Subcutaneous adipose tissue (tissue), 4 donors: Measurements from ENCODE around the gene NT5M. TPM values are rescaled to one million over a fixed set of nuclear protein-coding genes. Genes with fewer than 3 reads are reported as not detected.

Source experiments
- total RNA-seq, 4 donors: library from RNA; depleted of rRNA; stranded (reverse); fragments of >200 nt; gene quantifications; one replicate each; pipeline ENCODE4 v1.1.0, GENCODE V29; 2016
- TF ChIP-seq, protein P1 (sequence below): fragments of 450-650 bp; IDR thresholded peaks from one replicate; pipeline ENCODE4 v1.5.1; 2016; ENCODE audit warnings: low read depth, mild to moderate bottlenecking, control low read depth, antibody characterized with exemption, moderate library complexity

The NT5M gene
- total RNA-seq, 4 donors from 2014 or later: 2.1 to 2.6 (median 2.4) TPM

DNA sequence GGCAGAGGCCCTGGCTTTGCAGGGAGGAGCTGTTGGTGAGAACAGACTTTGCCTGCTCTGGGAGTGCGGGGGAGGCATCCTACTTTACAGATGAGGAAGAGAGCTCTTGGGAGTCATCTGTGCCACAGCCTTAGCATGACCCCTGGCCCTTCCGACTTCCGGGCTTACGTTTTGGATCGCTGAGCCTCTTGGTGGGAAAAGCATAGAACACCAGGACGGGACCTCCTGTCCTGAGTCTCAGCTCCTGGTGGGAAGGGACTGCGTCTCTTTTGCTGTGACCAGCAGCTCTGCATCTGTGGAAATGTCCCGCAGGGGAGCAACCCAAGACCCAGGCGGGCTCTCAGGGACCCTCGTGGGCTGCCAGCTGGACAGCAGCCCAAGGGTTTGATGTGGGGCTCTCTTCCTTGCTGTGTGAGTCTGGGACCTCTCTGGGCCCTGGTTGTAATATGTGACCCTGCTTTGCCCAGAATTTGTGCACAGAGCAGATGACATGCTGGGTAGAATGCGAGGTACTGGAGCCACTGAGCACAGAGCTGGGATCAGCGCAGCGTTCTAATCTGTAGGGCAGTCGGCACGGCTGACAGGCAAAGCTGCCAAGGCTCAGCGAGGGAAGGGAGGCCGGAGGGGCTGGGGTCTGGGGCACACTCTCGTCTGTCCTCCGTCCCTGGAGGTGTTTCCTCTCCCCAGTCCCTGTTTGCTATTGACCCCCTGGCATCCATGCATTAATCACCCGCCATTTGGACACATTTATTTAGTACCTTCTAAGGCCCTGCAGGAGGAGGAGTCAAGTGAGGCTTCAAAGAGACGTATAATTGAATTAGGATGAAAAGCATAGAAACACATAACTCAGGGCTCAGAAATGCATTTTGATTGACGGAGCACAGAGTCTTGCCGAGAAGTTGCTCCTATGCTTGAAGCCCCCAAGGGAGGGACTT is 64.0 kb downstream of the NT5M start:
- TF ChIP-seq, protein P1, sequence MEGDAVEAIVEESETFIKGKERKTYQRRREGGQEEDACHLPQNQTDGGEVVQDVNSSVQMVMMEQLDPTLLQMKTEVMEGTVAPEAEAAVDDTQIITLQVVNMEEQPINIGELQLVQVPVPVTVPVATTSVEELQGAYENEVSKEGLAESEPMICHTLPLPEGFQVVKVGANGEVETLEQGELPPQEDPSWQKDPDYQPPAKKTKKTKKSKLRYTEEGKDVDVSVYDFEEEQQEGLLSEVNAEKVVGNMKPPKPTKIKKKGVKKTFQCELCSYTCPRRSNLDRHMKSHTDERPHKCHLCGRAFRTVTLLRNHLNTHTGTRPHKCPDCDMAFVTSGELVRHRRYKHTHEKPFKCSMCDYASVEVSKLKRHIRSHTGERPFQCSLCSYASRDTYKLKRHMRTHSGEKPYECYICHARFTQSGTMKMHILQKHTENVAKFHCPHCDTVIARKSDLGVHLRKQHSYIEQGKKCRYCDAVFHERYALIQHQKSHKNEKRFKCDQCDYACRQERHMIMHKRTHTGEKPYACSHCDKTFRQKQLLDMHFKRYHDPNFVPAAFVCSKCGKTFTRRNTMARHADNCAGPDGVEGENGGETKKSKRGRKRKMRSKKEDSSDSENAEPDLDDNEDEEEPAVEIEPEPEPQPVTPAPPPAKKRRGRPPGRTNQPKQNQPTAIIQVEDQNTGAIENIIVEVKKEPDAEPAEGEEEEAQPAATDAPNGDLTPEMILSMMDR: no peak

DNA sequence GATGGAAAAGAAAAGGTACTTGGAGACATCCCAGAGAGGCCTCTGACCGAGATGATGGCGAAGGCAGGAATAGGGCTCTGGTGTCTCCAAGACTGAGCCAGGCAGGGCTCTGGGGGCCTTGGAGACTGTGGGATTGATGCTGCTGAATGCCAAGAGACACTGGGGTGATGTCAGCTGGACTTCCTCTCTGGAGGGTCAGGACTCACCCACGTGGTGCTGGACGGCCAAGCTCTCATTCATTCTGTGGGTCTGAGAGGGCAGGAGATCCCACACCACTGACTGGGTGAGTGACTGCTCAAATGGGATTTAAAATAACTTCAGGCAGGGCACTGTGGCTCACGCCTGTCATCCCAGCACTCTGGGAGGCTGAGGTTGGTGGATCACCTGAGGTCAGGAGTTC is 64.8 kb downstream of the NT5M start:
- TF ChIP-seq, protein P1: no peak

DNA sequence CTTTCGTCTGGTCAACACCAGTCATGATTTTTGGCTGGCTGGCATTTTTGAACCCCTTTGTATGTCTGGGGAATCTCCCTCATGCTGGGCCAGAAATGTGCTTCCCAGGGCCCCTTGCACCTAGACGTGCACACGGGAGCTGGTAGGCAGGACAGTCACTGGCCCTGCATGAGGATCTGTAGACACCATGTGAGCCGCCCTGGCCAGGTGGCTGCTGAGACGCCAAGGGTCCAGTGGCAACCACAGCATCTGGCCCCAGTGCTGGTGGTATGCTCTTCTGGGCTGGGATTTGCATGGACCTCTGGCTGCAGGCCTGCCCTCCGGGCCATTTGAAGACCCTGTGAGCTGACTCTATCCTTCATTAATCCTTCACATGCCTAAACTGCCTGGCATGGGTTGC is 67.5 kb downstream of the NT5M start:
- TF ChIP-seq, protein P1: no peak

DNA sequence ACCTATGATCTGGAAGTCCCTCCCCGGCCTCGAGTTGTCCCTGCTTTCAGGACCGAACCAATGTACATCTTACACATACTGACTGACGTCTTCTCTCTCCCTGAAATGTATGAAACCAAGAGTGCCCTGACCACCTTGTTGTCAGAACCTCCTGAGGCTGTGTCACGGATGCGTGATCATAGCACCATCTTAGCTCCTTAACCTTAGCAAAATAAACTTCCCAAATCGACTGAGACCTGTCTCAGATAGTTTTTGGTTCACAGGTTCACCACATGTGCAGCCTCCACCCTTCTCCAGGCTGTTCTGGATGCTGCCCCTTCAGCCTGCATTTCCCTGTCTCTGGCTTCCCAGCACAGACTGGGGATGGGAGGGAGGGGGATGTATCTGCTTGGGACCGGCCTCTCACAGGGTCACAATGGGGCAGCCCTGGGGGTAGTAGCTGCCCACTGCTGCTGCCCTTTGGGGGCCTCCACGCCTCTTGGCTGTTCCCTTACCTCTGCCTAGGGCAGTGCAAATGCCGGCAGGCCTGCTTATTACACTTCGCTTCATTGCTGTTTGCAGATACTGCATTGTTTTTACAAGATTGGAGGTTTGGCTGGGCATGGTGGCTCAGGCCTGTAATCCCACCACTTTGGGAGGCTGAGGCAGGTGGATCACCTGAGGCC is 69.8 kb downstream of the NT5M start:
- TF ChIP-seq, protein P1: no peak

DNA sequence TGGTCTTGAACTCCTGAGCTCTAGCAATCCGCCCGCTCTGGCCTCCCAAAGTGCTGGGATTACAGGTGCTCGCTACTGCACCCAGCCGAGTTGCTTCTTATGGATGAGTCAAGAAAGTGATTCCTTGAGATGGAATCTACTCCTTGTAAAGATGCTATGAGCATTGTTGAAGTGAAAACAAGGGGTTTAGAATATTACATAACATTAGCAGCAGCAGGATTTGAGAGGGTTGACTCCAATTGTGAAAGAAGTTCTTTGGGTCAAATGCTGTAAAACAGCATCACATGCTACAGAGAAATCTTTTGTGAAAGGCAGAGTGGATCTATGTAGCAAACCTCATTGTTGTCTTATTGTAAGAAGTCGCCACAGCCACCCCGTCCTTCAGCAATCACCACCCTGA is 72.7 kb downstream of the NT5M start:
- TF ChIP-seq, protein P1: no peak

DNA sequence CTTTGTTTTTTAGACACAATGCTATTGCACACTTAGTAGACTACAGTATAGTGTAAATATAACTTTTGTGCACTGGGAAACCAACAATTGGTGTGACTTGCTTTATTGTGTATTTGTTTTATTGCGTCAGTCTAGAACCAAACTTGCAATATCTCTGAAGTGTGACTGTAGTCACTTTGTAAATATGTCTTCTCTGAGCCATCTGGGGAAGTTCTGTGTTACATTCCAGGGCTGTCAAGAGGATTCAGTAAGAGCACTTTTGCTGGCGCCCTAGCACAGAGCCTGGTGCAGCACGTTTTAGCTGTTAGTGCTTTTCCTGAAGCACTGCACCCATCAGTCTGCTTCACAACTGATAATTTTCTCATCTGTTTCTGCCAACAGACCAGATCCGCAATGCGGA is 73.2 kb downstream of the NT5M start:
- TF ChIP-seq, protein P1: no peak

DNA sequence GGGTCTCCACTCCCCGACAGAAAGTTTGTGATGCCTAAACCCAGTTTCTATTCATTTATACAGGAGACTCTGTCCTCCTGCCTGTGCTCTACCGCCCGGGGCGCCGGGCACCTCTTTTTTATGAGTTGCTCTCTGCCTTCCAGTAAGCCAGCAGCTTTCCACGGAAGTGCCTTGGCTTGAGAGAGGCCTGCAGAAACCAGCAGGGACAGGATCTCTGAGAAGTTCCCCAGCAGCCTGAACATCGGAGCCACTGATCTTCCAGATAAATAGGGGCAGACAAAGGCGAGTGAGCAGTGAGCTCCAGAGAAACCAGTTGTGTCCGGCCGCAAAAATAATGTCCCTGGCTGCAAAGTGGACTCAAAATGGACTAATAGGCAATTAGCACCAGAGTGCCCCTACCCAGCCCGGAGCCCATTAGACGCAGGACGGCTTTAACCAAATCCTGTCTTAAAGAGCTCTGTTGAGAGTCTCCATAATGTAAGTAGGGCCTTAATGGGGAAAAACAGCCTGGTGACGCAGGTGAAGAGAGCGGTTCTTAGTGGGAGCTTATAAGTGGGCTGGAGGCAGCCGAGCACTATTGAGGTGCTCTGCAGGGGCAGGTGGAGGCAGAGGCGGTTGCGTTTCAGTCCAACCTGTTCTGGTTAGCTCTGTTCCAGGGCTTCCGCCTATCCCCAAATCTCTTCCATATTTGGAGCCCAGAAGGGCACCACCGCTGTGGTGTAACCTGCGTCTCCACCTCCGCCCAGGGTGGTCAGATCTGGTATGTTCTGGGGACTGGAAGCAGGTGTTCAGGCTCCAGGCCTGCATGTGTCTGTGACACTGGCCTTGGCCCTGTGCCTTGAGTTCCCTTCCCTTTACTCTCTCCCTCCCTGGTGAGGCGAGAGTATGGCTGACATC is 74.1 kb downstream of the NT5M start:
- TF ChIP-seq, protein P1: no peak
